T-helper 17 cell (primary cell): ENCODE measurements around the gene LLGL2. TPM values are rescaled to one million over a fixed set of nuclear protein-coding genes. Genes with fewer than 3 reads are reported as not detected.

ENCODE experiments used
- ATAC-seq: fragments of 150-1000 bp; cut with Tn5 transposase; 2 replicates; pipeline ENCODE4 v1.10.0; 2021; ENCODE audit warnings: mild to moderate bottlenecking, moderate library complexity
- DNase-seq, 3 donors: peaks; one replicate each; pipeline versions ENCODE4 v3.0.0 to v3.0.0-alpha.2; 2020 to 2021
- H3K9me3 ChIP-seq: one replicate; pipeline ENCODE4 v1.7.0; 2013; ENCODE audit warnings: low read length, mild to moderate bottlenecking; ENCODE audit not compliant: control insufficient read depth, poor library complexity, severe bottlenecking
- H3K27ac Mint-ChIP-seq: one replicate; pipeline ENCODE4 v1.8.0; 2022; ENCODE audit warnings: mild to moderate bottlenecking, moderate library complexity, mixed read lengths
- H3K27me3 Mint-ChIP-seq: one replicate; pipeline ENCODE4 v1.8.0; 2022; ENCODE audit warnings: mixed read lengths
- H3K36me3 Mint-ChIP-seq: one replicate; pipeline ENCODE4 v1.8.0; 2022; ENCODE audit warnings: low read depth, mixed read lengths
- H3K4me1 Mint-ChIP-seq: one replicate; pipeline ENCODE4 v1.8.0; 2022; ENCODE audit warnings: mild to moderate bottlenecking, mixed read lengths
- H3K4me3 Mint-ChIP-seq: one replicate; pipeline ENCODE4 v1.8.0; 2022; ENCODE audit warnings: mild to moderate bottlenecking, moderate library complexity, mixed read lengths
- total RNA-seq, 4 donors: library from RNA in 2 of 4; stranded (reverse) in 2 of 4; gene quantifications; one replicate each; pipeline ENCODE4 v1.2.3 and lab custom pipeline; 2022 to 2026

The LLGL2 gene
- total RNA-seq, 2 donors from 2014 or later = 39.3 to 41.9 TPM

- no peak overlapping the region for H3K27ac Mint-ChIP-seq
- peaks cover 18% of the 10 kb centered on the region for H3K4me1 Mint-ChIP-seq
- no peaks in the 10 kb centered on the region for H3K9me3 ChIP-seq
- H3K4me3 Mint-ChIP-seq = no peak overlapping the region
- DNase-seq (no peak), ATAC-seq (no peak)
- no peaks in the 10 kb centered on the region for H3K36me3 Mint-ChIP-seq
- no peaks in the 10 kb centered on the region for H3K27me3 Mint-ChIP-seq
Observed at GRCh38 chr17:75530837-75531720, 5.6 kb downstream of the LLGL2 start.

- Mint-ChIP-seq H3K4me3 (no peak overlapping the region), H3K4me1 (peaks cover 13% of the 10 kb centered on the region), H3K27ac (no peak overlapping the region), H3K27me3 (no peaks in the 10 kb centered on the region), H3K36me3 (no peaks in the 10 kb centered on the region)
- no peak for ATAC-seq
- no peak for DNase-seq
- H3K9me3 ChIP-seq = no peaks in the 10 kb centered on the region
Observed at GRCh38 chr17:75531721-75532072, 6.2 kb downstream of the LLGL2 start.

GRCh38 chr17:75535119-75535537, 9.6 kb downstream of the LLGL2 start:
- Mint-ChIP-seq H3K27me3 (no peaks in the 10 kb centered on the region), H3K4me3 (peak overlapping the region; percentile 87), H3K36me3 (no peaks in the 10 kb centered on the region), H3K27ac (peak overlapping the region; percentile 90), H3K4me1 (peaks cover 14% of the 10 kb centered on the region)
- DNase-seq (no peak), ATAC-seq (peak; percentile 92)
- no peaks in the 10 kb centered on the region for H3K9me3 ChIP-seq

GRCh38 chr17:75535871-75536270, 10.4 kb downstream of the LLGL2 start:
- DNase-seq (no peak), ATAC-seq (no peak)
- Mint-ChIP-seq H3K4me1 (peaks cover 18% of the 10 kb centered on the region), H3K27ac (peak overlapping the region; percentile 90), H3K27me3 (no peaks in the 10 kb centered on the region), H3K36me3 (no peaks in the 10 kb centered on the region), H3K4me3 (no peak overlapping the region)
- H3K9me3 ChIP-seq = no peaks in the 10 kb centered on the region

- Mint-ChIP-seq H3K4me3 (peak overlapping the region; percentile 21), H3K27ac (peak overlapping the region; percentile 90), H3K4me1 (peaks cover 20% of the 10 kb centered on the region), H3K27me3 (no peaks in the 10 kb centered on the region), H3K36me3 (no peaks in the 10 kb centered on the region)
- DNase-seq (no peak), ATAC-seq (no peak)
- no peaks in the 10 kb centered on the region for H3K9me3 ChIP-seq
Observed at GRCh38 chr17:75536366-75536765, 10.9 kb downstream of the LLGL2 start.

GRCh38 chr17:75539967-75540729, 14.7 kb downstream of the LLGL2 start:
- no peaks in the 10 kb centered on the region for H3K27me3 Mint-ChIP-seq
- no peak overlapping the region for H3K4me3 Mint-ChIP-seq
- no peaks in the 10 kb centered on the region for H3K36me3 Mint-ChIP-seq
- H3K27ac Mint-ChIP-seq = no peak overlapping the region
- H3K9me3 ChIP-seq = no peaks in the 10 kb centered on the region
- peaks cover 16% of the 10 kb centered on the region for H3K4me1 Mint-ChIP-seq
- ATAC-seq (no peak), DNase-seq (no peak)

- H3K9me3 ChIP-seq = no peaks in the 10 kb centered on the region
- no peak for ATAC-seq
- no peak for DNase-seq
- Mint-ChIP-seq H3K4me1 (peaks cover 15% of the 10 kb centered on the region), H3K4me3 (no peak overlapping the region), H3K27me3 (no peaks in the 10 kb centered on the region), H3K27ac (no peak overlapping the region), H3K36me3 (no peaks in the 10 kb centered on the region)
Observed at GRCh38 chr17:75540923-75541503, 15.5 kb downstream of the LLGL2 start.

- ATAC-seq (no peak), DNase-seq (no peak)
- Mint-ChIP-seq H3K4me1 (peaks cover 17% of the 10 kb centered on the region), H3K27ac (no peak overlapping the region), H3K36me3 (no peaks in the 10 kb centered on the region), H3K27me3 (no peaks in the 10 kb centered on the region), H3K4me3 (no peak overlapping the region)
- no peaks in the 10 kb centered on the region for H3K9me3 ChIP-seq
Observed at GRCh38 chr17:75542229-75542628, 16.7 kb downstream of the LLGL2 start.

GRCh38 chr17:75542728-75543336, 17.3 kb downstream of the LLGL2 start:
- Mint-ChIP-seq H3K4me3 (no peak overlapping the region), H3K27me3 (no peaks in the 10 kb centered on the region), H3K27ac (no peak overlapping the region), H3K36me3 (no peaks in the 10 kb centered on the region), H3K4me1 (peaks cover 17% of the 10 kb centered on the region)
- ATAC-seq = no peak
- H3K9me3 ChIP-seq = no peaks in the 10 kb centered on the region
- DNase-seq = no peak

- Mint-ChIP-seq H3K4me1 (peaks cover 15% of the 10 kb centered on the region), H3K36me3 (no peaks in the 10 kb centered on the region), H3K27ac (no peak overlapping the region), H3K27me3 (no peaks in the 10 kb centered on the region), H3K4me3 (no peak overlapping the region)
- DNase-seq = no peak
- H3K9me3 ChIP-seq = no peaks in the 10 kb centered on the region
- no peak for ATAC-seq
Observed at GRCh38 chr17:75544250-75544649, 18.8 kb downstream of the LLGL2 start.

GRCh38 chr17:75546181-75546580, 20.7 kb downstream of the LLGL2 start:
- Mint-ChIP-seq H3K4me3 (no peak overlapping the region), H3K27ac (no peak overlapping the region), H3K36me3 (no peaks in the 10 kb centered on the region), H3K27me3 (no peaks in the 10 kb centered on the region), H3K4me1 (peaks cover 9% of the 10 kb centered on the region)
- ATAC-seq (no peak), DNase-seq (no peak)
- no peaks in the 10 kb centered on the region for H3K9me3 ChIP-seq

- no peaks in the 10 kb centered on the region for H3K27me3 Mint-ChIP-seq
- no peak overlapping the region for H3K27ac Mint-ChIP-seq
- H3K36me3 Mint-ChIP-seq = no peaks in the 10 kb centered on the region
- DNase-seq (no peak), ATAC-seq (no peak)
- no peaks in the 10 kb centered on the region for H3K9me3 ChIP-seq
- no peak overlapping the region for H3K4me3 Mint-ChIP-seq
- peaks cover 6% of the 10 kb centered on the region for H3K4me1 Mint-ChIP-seq
Observed at GRCh38 chr17:75547091-75547490, 21.6 kb downstream of the LLGL2 start.

- Mint-ChIP-seq H3K36me3 (no peaks in the 10 kb centered on the region), H3K27me3 (no peaks in the 10 kb centered on the region), H3K27ac (no peak overlapping the region), H3K4me3 (no peak overlapping the region), H3K4me1 (peaks cover 4% of the 10 kb centered on the region)
- no peaks in the 10 kb centered on the region for H3K9me3 ChIP-seq
- DNase-seq (no peak), ATAC-seq (no peak)
Observed at GRCh38 chr17:75548813-75549212, 23.3 kb downstream of the LLGL2 start.
